ENCODE results near the gene ALG8. TPM values are rescaled to one million over a fixed set of nuclear protein-coding genes. Genes with fewer than 3 reads are reported as not detected.
A peak's percentile ranks its signal among the peaks of the same experiment; 100 is the strongest.

Gene ALG8
- polyA plus RNA-seq, 4 donors: 10.0 to 39.0 (median 19.6) TPM

GRCh38 chr11:78150754-78151153 is 11.3 kb upstream of the ALG8 start:
- Histone ChIP-seq H3K27ac (ENCODE audit: low read depth in 1 of 3, low read length in 2 of 3) (no peak overlapping the region), H3K4me3 (ENCODE audit: low read depth in 1 of 3, low read length in 3 of 3) (no peak overlapping the region), H3K36me3 (ENCODE audit: control insufficient read depth in 3 of 3, insufficient read depth in 2 of 3, low read depth in 1 of 3, low read length in 3 of 3) (peaks cover 0 to 2% (median 0%) of the 10 kb centered on the region in 3 donors), H3K4me1 (ENCODE audit: control insufficient read depth in 3 of 3, insufficient read depth in 2 of 3, low read depth in 1 of 3, low read length in 2 of 3) (no peaks in the 10 kb centered on the region), H3K27me3 (ENCODE audit: control insufficient read depth in 3 of 3, insufficient read depth in 3 of 3, low read length in 3 of 3) (no peaks in the 10 kb centered on the region), H3K9me3 (ENCODE audit: control insufficient read depth in 2 of 2, insufficient read depth in 1 of 2, low read depth in 1 of 2, low read length in 1 of 2) (no peaks in the 10 kb centered on the region)
- FAIRE-seq: no peak
- DNase-seq: no peak

DNA sequence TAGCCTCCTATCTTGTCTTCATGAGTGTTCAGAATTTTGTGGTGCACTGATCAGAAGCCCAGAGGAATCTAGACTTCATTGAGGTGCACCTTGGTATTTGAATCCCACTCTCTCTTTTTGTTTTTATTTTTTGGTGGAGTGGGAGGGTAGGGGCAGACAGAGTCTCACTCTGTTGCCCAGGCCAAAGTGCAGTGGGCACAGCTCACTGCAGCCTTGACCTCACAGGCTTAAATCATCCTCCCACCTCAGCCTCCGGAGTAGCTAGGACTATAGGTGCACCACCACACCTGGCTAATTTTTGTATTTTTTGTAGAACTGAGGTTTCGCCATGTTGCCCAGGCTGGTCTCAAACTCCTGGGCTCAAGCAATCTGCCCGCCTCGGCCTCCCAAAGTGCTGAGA is 10.9 kb upstream of the ALG8 start:
- Histone ChIP-seq H3K9me3 (ENCODE audit: control insufficient read depth in 2 of 2, insufficient read depth in 1 of 2, low read depth in 1 of 2, low read length in 1 of 2) (no peaks in the 10 kb centered on the region), H3K36me3 (ENCODE audit: control insufficient read depth in 3 of 3, insufficient read depth in 2 of 3, low read depth in 1 of 3, low read length in 3 of 3) (peaks cover 0 to 4% (median 0%) of the 10 kb centered on the region in 3 donors), H3K4me3 (ENCODE audit: low read depth in 1 of 3, low read length in 3 of 3) (no peak overlapping the region), H3K27me3 (ENCODE audit: control insufficient read depth in 3 of 3, insufficient read depth in 3 of 3, low read length in 3 of 3) (no peaks in the 10 kb centered on the region), H3K4me1 (ENCODE audit: control insufficient read depth in 3 of 3, insufficient read depth in 2 of 3, low read depth in 1 of 3, low read length in 2 of 3) (no peaks in the 10 kb centered on the region), H3K27ac (ENCODE audit: low read depth in 1 of 3, low read length in 2 of 3) (no peak overlapping the region)
- FAIRE-seq (no peak), DNase-seq (no peak)
- 86 to 96% (median 95%) methylated on average over 4 of the region's 4 CpGs for WGBS, 3 donors

- H3K4me1 ChIP-seq (ENCODE audit: control insufficient read depth in 3 of 3, insufficient read depth in 2 of 3, low read depth in 1 of 3, low read length in 2 of 3): no peaks in the 10 kb centered on the region
- H3K36me3 ChIP-seq (ENCODE audit: control insufficient read depth in 3 of 3, insufficient read depth in 2 of 3, low read depth in 1 of 3, low read length in 3 of 3): peaks cover 0 to 4% (median 0%) of the 10 kb centered on the region in 3 donors
- no peaks in the 10 kb centered on the region for H3K27me3 ChIP-seq (ENCODE audit: control insufficient read depth in 3 of 3, insufficient read depth in 3 of 3, low read length in 3 of 3)
- H3K4me3 ChIP-seq (ENCODE audit: low read depth in 1 of 3, low read length in 3 of 3): no peak overlapping the region
- 17 to 39% (median 27%) methylated on average over 1 of the region's 1 CpG for WGBS, 3 donors
- no peaks in the 10 kb centered on the region for H3K9me3 ChIP-seq (ENCODE audit: control insufficient read depth in 2 of 2, insufficient read depth in 1 of 2, low read depth in 1 of 2, low read length in 1 of 2)
- H3K27ac ChIP-seq (ENCODE audit: low read depth in 1 of 3, low read length in 2 of 3): no peak overlapping the region
- FAIRE-seq (no peak), DNase-seq (peak in 1 of 2 donors; percentile 10)
Measured at GRCh38 chr11:78149646-78150045, 10.2 kb upstream of the ALG8 start.

GRCh38 chr11:78147807-78148206 is 8.4 kb upstream of the ALG8 start:
- no peak for DNase-seq
- 66 to 88% (median 68%) methylated on average over 2 of the region's 2 CpGs for WGBS, 3 donors
- Histone ChIP-seq H3K4me1 (ENCODE audit: control insufficient read depth in 3 of 3, insufficient read depth in 2 of 3, low read depth in 1 of 3, low read length in 2 of 3) (no peaks in the 10 kb centered on the region), H3K4me3 (ENCODE audit: low read depth in 1 of 3, low read length in 3 of 3) (no peak overlapping the region), H3K27ac (ENCODE audit: low read depth in 1 of 3, low read length in 2 of 3) (no peak overlapping the region), H3K36me3 (ENCODE audit: control insufficient read depth in 3 of 3, insufficient read depth in 2 of 3, low read depth in 1 of 3, low read length in 3 of 3) (peaks cover 0 to 4% (median 0%) of the 10 kb centered on the region in 3 donors), H3K27me3 (ENCODE audit: control insufficient read depth in 3 of 3, insufficient read depth in 3 of 3, low read length in 3 of 3) (no peaks in the 10 kb centered on the region), H3K9me3 (ENCODE audit: control insufficient read depth in 2 of 2, insufficient read depth in 1 of 2, low read depth in 1 of 2, low read length in 1 of 2) (no peaks in the 10 kb centered on the region)
- no peak for FAIRE-seq

DNA sequence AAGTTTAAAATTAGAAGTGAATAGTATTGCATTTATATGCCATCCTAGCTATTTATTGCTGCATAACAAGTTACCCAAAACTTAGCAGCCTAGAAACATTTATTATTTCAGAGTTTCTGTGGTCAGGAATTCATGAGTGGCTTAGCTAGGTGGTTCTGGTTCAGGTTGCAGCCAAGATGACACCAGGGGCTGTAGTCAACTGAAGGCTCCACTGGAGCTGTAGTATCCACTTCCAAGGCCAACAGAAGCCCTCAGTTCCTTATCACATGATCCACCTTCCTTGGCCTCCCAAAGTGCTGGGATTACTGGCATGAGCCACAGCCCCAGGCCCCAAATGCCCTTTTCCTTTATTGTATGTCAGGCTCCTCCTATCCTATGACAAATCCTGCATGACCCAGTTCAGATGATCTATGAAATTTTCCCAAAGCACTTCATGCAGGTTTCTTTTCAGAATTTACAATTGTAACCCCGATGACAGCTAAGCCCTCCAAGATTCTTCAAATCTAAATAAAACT is 6.1 kb upstream of the ALG8 start:
- Histone ChIP-seq H3K4me3 (ENCODE audit: low read depth in 1 of 3, low read length in 3 of 3) (no peak overlapping the region), H3K27me3 (ENCODE audit: control insufficient read depth in 3 of 3, insufficient read depth in 3 of 3, low read length in 3 of 3) (no peaks in the 10 kb centered on the region), H3K27ac (ENCODE audit: low read depth in 1 of 3, low read length in 2 of 3) (no peak overlapping the region), H3K9me3 (ENCODE audit: control insufficient read depth in 2 of 2, insufficient read depth in 1 of 2, low read depth in 1 of 2, low read length in 1 of 2) (no peaks in the 10 kb centered on the region), H3K36me3 (ENCODE audit: control insufficient read depth in 3 of 3, insufficient read depth in 2 of 3, low read depth in 1 of 3, low read length in 3 of 3) (peaks cover 0 to 4% (median 0%) of the 10 kb centered on the region in 3 donors), H3K4me1 (ENCODE audit: control insufficient read depth in 3 of 3, insufficient read depth in 2 of 3, low read depth in 1 of 3, low read length in 2 of 3) (no peaks in the 10 kb centered on the region)
- FAIRE-seq: no peak
- 80 to 93% (median 91%) methylated on average over 1 of the region's 1 CpG for WGBS, 3 donors
- DNase-seq: no peak

GRCh38 chr11:78140392-78141077 is 1.1 kb upstream of the ALG8 start:
- Histone ChIP-seq H3K27me3 (ENCODE audit: control insufficient read depth in 3 of 3, insufficient read depth in 3 of 3, low read length in 3 of 3) (no peaks in the 10 kb centered on the region), H3K4me1 (ENCODE audit: control insufficient read depth in 3 of 3, insufficient read depth in 2 of 3, low read depth in 1 of 3, low read length in 2 of 3) (peaks cover 3 to 5% (median 4%) of the 10 kb centered on the region in 3 donors), H3K9me3 (ENCODE audit: control insufficient read depth in 2 of 2, insufficient read depth in 1 of 2, low read depth in 1 of 2, low read length in 1 of 2) (no peaks in the 10 kb centered on the region), H3K36me3 (ENCODE audit: control insufficient read depth in 3 of 3, insufficient read depth in 2 of 3, low read depth in 1 of 3, low read length in 3 of 3) (peaks cover 0 to 9% (median 0%) of the 10 kb centered on the region in 3 donors), H3K4me3 (ENCODE audit: low read depth in 1 of 3, low read length in 3 of 3) (peak overlapping the region in 1 of 3 donors; percentile 88), H3K27ac (ENCODE audit: low read depth in 1 of 3, low read length in 2 of 3) (no peak overlapping the region)
- no peak for DNase-seq
- 62 to 85% (median 75%) methylated on average over 17 of the region's 17 CpGs for WGBS, 3 donors
- no peak for FAIRE-seq

DNA sequence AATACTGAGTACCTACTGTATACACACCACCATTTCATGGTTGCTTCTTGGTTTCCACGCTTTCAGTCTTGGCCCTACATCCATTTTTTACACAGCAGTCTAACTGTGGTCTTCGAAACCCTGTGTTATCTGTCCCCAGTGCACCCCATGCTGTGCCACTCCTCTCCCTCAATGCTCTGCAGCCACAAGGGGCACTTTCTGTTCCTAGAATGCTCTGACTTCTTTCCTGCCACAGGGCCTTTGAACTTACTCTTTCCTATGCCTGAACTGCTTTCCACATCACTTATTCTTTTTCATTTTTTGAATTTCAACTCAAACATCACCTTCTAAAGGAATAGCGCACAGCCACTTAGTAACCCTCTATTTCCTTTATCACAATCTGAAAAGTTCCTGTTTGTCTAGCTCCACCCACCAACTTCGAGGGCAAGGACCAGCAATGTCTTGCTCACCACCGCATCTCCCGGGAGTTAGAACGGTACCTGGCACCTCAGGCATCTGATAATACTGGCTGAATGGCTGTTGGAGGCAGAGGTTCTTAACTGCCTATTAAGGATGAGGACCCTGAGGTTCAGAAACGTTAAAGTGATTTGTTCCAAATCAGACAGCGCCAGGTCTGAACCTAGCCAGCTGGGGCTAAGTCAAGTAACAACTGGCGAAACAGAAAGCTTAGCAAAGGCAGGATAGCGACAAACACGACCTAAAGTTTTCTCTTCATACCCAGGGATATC is 568 bp downstream of the ALG8 start:
- Histone ChIP-seq H3K9me3 (ENCODE audit: control insufficient read depth in 2 of 2, insufficient read depth in 1 of 2, low read depth in 1 of 2, low read length in 1 of 2) (no peaks in the 10 kb centered on the region), H3K4me1 (ENCODE audit: control insufficient read depth in 3 of 3, insufficient read depth in 2 of 3, low read depth in 1 of 3, low read length in 2 of 3) (peaks cover 3 to 5% (median 4%) of the 10 kb centered on the region in 3 donors), H3K27me3 (ENCODE audit: control insufficient read depth in 3 of 3, insufficient read depth in 3 of 3, low read length in 3 of 3) (no peaks in the 10 kb centered on the region), H3K36me3 (ENCODE audit: control insufficient read depth in 3 of 3, insufficient read depth in 2 of 3, low read depth in 1 of 3, low read length in 3 of 3) (peaks cover 0 to 14% (median 0%) of the 10 kb centered on the region in 3 donors), H3K4me3 (ENCODE audit: low read depth in 1 of 3, low read length in 3 of 3) (peak overlapping the region; percentile 59 to 88 (median 75)), H3K27ac (ENCODE audit: low read depth in 1 of 3, low read length in 2 of 3) (peak overlapping the region; percentile 61 to 85 (median 74))
- 16 to 17% (median 16%) methylated on average over 12 of the region's 12 CpGs for WGBS, 3 donors
- FAIRE-seq: no peak
- peak in 1 of 2 donors; percentile 67 for DNase-seq

GRCh38 chr11:78138291-78138690 is 1.1 kb downstream of the ALG8 start:
- WGBS, 3 donors: 92 to 93% (median 93%) methylated on average over 4 of the region's 4 CpGs
- no peaks in the 10 kb centered on the region for H3K9me3 ChIP-seq (ENCODE audit: control insufficient read depth in 2 of 2, insufficient read depth in 1 of 2, low read depth in 1 of 2, low read length in 1 of 2)
- no peaks in the 10 kb centered on the region for H3K27me3 ChIP-seq (ENCODE audit: control insufficient read depth in 3 of 3, insufficient read depth in 3 of 3, low read length in 3 of 3)
- H3K4me1 ChIP-seq (ENCODE audit: control insufficient read depth in 3 of 3, insufficient read depth in 2 of 3, low read depth in 1 of 3, low read length in 2 of 3): peaks cover 3 to 5% (median 4%) of the 10 kb centered on the region in 3 donors
- H3K4me3 ChIP-seq (ENCODE audit: low read depth in 1 of 3, low read length in 3 of 3): no peak overlapping the region
- no peak for FAIRE-seq
- no peak overlapping the region for H3K27ac ChIP-seq (ENCODE audit: low read depth in 1 of 3, low read length in 2 of 3)
- H3K36me3 ChIP-seq (ENCODE audit: control insufficient read depth in 3 of 3, insufficient read depth in 2 of 3, low read depth in 1 of 3, low read length in 3 of 3): peaks cover 0 to 14% (median 0%) of the 10 kb centered on the region in 3 donors
- DNase-seq: no peak
